Medulla oblongata (tissue), 1 donor: ENCODE measurements around the gene SSBP2.
"Not testable (repeated sequence)": the region's sequence is repeated elsewhere in the genome, so short reads cannot be mapped to it uniquely, and the experiment has no call there.

Experiments
- DNase-seq: peaks from one replicate; pipeline ENCODE4 v3.0.0-alpha.2; 2015; ENCODE audit errors: extremely low spot score

Gene SSBP2

DNA sequence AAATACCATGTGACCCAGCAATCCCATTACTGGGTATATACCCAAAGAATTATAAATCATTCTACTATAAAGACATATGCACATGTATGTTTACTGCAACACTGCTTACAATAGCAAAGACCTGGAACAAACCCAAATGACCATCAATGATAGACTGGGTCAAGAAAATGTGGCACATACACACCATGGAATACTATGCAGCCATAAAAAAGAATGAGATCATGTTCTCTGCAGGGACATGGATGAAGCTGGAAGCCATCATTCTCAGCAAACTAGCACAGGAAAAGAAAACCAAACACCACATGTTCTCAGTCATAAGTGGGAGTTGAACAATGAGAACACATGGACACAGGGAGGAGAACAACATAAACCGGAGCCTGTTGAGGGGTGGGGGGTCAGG, 90.3 kb downstream of the SSBP2 start:
- DNase-seq: not testable (repeated sequence)

DNA sequence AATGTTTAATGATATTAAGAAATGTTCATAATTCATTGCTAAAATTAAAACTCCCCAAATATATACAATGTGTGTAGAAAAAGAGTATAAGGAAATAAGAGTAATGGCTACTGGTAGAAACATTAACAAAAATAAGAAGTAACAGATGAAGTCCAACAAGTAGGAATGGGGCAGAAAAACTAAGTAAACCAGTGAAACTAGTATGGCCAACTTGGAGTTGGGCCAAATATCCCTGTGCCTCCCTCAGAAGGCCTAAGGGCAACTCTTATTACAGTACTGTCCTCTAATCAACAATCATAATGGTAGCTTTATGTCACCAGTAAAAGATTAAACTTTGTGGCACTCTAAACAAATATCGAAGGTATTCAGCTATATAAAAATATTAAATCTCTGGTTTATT, 93.5 kb downstream of the SSBP2 start:
- no peak for DNase-seq

DNA sequence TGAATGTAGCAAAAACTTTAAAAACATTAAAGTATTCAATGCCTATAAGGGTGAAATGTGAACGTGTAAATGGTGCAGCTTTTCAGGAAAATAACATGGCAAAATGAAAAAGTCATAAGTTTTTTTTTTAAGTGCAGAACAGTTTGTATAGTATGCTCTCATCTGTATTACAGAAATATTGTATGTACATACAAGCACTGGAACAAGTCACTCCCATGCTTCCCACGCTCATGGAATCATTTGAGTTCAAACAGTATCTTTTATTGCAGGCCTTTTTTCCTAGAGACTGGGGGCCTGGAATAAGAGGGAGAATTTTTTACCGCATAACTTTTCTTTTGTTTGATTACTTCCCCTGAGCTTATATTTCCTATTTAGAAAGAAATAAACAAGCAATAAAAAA, 94.1 kb downstream of the SSBP2 start:
- DNase-seq: no peak

DNA sequence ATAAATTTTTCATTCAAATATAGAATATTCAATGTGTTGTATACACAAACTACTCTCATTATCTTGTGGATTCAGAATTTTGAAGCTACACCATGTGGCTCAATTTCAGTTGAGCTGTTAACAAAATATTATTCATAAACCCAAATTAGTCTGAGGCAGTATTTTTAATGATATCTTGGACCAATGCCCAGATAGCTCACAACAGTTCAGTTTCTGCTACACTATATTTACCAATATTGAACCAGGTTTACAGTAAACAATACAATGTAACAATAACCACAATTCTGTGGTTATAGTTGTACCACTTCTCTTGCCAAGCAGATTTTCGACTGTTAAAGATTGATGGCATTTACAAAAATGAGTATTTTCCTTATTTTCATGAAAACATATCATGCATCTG, 99.9 kb downstream of the SSBP2 start:
- DNase-seq: no peak

DNA sequence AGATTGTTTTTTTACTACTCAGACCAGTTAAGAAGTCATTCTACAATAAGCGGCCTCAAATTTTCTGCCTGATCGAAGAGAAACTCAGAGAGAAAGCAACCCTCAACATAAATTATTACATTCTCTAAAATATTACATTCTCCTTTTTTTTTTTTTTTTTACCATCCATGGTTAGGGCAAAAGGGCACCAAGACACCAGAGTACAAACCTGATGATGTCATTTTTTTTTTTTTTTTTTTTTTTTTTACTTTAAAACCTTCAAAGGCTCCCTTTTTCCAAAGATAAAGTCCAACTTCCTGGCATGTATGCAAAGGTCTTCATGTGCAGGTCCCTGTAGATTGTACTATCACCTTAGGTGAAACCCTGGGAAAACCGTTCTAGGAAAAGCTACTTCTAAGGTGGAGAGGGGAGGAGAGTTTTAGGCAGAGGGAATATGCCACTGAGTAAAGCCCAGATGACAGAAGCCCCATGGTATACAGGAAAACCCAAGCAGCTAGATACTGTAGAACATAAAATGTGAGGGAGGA, 104.4 kb downstream of the SSBP2 start:
- DNase-seq: no peak

DNA sequence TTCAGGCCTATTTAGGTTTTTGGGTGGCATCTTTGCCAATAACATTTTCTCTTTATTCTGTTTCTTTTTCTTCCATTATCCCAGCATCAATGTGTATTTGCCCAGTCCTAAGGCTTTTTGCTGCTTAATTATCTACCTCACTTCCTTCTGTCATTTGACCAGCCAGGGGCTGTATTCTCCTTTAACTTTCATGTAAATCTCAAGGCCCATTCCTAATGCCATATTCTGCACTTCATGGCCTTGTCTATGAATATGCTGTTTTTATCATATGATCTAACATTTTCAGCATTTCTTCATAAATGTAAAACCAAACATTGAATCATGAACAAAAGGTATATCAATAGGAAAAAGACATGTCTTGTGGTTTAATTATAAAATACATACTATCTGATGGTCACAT, 108.7 kb downstream of the SSBP2 start:
- no peak for DNase-seq

DNA sequence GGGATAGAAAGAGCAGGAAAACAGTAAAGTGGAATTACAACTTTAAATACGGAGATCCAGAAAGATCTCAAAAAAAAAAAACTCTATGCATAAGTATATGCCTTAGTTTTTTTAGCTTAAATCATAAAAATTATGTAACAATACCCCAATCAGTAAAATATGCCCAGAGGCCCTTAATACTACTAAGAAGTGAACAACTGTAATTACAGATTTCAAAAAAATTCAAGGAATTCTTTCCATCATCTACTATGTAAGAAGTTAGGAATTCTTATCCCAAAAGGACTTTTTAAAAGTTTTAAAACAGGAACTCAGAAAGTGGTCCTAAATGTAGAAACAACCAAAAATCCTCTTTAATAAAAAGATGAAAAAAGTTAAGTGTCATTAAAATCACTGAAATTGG, 111.3 kb downstream of the SSBP2 start:
- no peak for DNase-seq

DNA sequence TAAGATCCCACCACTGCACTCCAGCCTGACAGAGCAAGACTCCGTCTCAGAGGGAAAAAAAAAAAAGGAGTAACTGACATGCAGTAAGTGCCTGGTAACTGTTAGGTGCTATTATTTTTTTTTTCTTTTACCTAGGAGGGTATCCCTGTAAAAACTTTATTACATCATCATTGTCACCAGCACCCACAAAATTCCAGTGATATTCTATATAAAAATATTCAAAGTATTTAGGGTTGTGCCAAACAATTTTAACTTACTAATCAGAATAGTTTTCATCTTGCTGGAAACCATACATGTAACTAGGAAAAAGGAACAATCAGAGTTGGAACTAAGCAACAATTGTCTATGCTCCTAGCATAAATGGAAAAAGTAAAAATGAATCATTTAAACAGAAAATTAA, 112.4 kb downstream of the SSBP2 start:
- no peak for DNase-seq

DNA sequence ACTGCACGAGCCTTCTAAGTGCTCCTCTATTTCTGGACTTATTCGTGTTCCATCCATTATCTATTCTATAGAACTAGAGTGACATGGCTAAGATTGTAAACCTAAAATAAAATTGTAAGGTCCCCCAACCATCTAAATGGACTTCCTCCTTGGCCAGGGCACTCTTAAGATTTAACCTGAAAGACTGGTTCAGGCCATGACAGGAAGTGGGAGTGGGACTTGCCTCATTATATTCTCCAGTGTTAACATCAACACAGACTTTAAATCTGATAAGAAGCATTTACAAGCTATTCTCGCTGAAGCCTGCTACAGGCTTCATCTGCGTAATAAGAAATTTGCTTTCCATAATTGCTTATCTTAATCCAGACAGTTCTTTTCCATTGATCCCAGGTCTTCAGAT, 117.0 kb downstream of the SSBP2 start:
- DNase-seq: no peak

DNA sequence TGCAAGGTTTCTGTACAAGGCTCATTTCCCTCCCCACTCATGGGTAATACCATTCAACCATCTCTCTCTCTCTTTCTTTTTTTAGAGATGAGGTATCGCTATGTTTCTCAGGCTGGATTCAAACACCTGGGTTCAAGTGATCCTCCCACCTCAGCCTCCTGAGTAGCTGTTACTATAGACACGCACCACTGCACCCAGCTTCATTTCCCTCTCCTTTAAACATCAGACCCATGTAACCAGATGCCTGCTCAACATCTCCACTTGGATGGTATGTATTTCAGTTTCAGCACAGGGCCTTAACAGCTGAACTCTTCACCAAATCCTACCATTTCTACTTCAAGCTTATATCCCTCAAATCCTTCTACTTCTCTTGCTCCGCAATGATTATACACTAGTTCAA, 117.4 kb downstream of the SSBP2 start:
- no peak for DNase-seq

DNA sequence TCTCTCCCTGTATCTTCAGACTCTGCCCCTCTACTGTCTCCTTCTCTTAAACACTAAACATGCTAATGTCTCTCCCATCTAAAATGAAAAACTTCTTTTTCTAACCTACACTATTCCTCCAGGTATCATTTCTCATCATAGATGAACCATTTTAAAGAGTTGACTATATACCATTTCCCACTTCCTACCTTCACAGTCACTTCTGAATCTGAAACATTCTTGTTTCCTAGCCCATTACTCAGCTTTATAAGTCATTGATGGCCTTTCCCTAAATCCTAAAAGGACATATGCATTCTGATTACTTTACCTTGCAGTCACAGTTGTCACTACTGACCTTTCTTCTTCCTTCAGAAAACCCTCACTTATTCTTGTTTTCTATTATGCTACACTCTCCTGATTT, 118.2 kb downstream of the SSBP2 start:
- no peak for DNase-seq

DNA sequence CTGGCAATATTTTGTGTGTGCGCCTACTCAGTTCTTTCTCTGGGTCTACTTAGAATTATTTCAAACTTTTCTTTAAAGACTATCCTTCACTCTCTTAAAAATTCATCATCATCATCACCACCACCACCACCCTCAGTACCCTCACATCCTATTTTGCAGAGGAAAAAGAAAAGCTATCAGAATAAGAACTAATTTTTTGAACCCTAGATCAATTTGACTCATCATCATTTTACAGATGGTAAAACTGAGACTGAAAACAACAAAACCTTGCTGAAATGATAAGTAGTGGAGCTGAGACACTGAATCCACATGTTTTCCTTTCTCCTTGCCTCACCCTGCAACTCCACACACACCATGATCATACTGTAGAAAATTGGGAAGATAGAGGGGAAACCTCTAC, 119.3 kb downstream of the SSBP2 start:
- DNase-seq: no peak

DNA sequence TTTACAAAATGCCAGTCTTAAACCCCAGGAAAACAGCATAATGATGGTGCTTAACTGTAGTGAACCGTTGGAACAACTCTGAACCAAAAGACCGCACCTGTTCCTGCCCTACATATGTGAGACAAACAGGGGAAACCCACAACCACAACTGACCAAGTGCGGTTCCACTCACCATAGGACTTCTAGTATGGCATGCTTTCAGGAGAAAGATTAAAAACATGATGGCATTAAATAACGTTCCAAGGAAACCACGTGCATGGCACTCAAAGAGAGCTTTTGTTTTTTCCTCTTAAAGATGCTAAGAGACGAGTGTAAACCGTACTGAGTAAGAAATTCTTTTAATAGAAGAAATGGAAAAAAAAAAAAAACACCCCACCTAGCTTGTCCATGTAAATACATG, 119.8 kb downstream of the SSBP2 start:
- no peak for DNase-seq

DNA sequence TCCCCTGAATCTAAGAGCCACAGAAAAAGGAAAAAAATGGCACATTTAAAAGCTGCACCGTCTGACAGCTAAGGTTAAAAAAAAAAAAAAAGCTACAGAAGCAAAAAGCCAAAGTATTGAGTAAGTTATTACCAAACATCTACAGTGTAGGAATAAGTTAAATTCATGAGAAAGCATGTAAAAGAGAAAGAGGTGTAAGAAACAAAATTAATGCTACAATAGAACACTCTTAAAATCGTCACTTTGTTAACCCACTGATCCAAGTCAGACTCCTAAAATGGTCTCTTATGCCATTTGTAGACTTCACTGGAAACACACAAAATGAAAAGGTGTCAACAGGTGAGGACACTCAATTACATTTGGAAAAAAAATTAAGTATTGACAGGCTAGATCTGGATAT, 120.2 kb downstream of the SSBP2 start:
- DNase-seq: no peak

DNA sequence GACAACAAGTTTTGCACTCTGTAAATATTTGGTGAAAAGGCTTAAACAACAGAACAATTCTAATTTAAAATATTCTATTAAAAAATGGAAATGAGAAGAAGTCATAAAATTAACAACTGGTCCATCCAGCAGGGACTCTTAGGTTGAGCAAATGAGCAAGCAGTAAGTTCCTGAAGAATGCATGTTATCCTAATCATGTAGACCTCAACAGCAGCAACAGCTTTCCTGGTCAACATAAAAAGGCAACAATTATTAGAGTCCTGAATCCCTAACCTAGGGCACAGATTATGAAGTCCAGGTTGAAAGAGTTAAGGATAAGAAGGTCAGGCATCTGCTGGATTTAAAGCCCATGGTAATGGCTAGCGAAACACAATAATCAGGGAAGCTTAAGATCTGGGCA, 120.9 kb downstream of the SSBP2 start:
- no peak for DNase-seq

DNA sequence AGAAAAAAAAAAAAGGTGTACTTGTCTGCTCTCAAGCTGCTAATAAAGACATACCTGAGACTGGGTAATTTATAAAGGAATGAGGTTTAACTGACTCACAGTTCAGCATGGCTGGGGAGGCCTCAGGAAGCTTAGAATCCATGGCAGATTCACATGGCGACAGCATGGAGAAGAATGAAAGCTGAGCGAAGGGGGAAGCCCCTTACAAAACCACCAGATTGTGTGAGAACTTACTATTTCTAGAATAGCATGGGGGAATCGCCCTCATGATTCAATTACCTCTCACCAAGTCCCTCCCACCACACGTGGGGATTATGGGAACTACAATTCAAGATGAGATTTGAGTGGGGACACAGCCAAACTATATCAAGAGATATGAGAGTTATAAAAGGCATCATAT, 122.8 kb downstream of the SSBP2 start:
- not testable (repeated sequence) for DNase-seq

DNA sequence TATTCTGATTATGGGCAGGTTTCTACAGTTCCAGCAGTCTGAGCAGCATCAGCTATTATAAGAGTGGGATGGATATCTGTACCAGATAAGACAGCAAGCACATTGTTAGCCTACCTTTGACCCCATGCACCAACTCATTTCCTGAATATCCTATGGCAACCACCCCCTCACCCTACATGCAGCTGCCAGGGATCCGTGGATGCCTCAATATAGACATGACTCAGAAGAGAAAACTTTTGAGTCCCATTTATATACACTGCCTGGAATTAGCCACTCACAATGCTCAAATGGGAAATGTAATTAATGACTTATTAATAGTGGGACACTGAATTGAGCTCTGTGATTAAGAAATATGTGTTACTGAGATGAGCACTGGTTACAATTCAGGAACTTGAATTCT, 124.4 kb downstream of the SSBP2 start:
- no peak for DNase-seq

DNA sequence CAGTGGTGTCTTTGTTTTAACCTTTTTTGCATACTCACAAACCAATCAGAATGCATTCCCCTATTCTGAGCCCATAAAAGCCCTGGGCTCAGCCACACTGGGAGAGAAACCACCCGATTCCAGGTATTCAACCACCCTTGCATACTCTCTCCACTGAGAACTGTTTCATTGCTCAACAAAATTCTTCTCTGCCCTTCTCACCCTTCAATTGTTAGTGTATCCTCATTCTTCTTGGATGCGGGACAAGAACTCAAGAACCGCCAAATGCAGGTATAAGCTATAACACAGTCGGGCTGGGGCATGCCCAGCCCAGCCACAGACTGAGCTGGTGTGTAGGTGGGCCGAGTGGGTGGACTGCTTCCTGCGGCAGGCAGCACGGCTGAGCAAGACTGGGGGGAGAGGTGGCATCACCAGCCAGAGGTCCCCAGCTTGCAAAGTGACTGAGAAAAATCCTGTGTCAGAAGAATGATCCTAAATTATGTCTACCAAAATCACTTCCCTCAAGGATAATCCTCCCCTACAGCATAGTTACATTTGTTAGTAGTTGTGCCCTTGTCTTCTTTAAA, 141.0 kb downstream of the SSBP2 start:
- no peak for DNase-seq

DNA sequence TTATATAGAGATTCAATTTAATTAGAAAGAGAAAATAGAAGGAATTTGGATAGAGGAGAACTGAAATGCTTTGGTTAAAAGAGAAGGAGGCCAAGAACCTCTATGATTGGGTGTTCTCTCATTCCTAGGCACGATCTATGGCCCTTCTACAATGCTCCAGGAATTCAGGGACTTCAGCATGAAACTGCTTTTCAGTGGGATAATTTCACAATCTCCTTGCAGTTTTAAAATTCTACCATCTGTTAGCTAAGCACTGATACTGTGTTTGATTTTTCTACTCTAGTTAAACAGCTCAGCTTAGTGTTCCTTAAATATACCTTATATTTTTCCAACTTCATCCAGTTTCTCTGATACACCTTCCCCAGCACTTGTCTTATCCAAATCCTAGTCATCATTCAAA, 141.9 kb downstream of the SSBP2 start:
- DNase-seq: no peak

DNA sequence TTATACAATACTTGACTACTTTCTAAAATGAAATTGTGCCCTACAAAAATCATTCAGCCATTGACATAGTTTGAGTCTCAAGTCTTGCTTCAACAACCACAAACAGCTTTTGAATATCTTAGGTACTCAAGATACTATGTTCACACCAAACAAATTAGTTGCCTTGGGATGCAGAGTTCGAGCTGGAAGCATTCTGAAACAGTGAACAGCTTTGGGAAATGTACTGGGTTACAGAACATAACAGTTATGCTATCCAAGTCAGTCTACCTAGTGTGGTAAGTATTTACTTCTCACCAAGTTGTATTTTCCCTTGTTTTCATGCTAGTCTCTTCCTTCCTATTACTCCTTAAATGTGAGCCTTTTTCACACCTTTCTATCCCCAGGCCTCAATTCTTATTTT, 143.2 kb downstream of the SSBP2 start:
- no peak for DNase-seq

DNA sequence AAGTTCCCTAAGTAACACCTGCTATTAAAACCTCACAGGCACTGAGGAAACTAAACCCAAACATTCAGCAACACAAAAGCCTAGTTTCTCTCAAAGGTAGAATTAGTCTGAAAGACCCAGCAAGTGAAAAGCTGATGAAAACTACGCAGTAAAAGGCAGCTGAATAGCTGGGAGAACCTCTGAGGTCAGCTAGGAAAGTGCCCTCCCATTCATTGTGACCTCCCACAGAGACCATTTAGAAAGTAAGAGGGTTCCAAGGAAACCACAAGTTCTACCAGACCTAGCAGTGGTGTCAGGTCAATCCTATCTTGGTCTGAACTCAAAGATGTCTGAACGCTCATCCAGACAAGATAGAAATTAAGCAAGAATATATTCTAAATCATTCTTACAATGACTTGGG, 144.7 kb downstream of the SSBP2 start:
- no peak for DNase-seq

DNA sequence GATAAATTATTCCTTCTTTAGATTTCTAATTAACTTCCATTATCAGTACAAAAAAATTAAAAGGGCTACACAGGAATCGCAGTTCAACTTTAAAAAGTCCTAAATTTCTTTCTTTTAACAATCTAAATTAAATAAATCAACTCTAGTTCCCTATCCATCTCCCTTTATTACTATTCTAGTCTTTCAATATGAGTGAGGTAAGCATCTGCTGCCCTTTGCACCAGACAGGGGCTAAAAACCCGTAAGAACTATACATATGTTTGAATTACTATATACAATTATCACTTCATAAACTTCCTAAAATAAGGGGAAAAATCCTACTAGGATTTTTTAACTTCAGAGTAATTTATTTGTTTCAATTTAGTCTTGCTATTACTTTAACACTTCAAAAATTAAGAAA, 145.6 kb downstream of the SSBP2 start:
- DNase-seq: no peak

DNA sequence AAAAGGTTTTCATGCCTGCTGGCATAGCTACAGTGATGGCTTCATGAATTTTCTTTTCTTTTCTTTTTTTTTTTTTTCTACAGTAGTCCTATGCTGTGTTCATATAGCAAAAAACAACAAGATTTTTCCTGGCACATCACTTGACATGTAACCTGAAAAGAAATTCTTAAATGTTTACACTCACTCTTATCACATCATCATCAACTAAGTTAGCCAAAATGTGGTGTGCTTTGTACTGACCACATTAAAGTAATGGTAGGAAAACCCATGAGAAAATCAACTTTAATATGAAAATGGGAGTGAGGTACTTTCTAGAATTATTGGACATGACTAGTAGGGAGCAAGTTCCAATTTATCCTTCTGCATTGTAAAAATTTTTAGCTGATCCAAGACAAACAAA, 146.7 kb downstream of the SSBP2 start:
- no peak for DNase-seq

DNA sequence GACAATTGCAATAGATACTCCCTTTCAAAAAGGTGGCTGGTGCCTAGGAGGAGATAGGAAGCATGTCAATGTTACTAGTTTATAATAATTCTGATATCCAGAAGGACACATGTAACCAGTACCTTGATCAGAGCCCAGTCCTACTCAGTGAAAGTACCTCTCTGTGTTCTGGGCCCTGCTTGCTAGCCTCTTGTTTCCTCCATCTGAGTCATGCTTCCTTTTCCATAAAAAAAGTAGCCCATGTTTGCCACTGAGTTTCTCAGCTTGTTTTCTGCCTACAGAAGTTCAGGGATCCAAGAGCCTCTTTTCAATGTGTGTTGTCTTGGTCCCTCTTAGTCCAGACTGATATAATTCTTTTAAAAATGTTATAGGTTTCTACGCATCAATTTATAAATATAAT, 149.0 kb downstream of the SSBP2 start:
- no peak for DNase-seq

DNA sequence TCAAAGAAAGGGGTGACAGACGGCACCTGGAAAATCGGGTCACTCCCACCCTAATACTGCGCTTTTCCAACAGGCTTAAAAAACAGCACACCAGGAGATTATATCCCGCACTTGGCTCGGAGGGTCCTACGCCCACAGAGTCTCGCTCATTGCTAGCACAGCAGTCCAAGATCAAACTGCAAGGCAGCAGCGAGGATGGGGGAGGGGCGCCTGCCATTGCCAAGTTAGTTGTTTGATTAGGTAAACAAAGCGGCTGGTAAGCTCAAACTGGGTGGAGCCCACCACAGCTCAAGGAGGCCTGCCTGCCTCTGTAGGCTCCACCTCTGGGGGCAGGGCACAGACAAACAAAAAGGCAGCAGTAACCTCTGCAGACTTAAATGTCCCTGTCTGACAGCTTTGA, 158.8 kb downstream of the SSBP2 start:
- not testable (repeated sequence) for DNase-seq
